ENCODE data around the gene MAP6.
A peak's percentile ranks its signal among the peaks of the same experiment; 100 is the strongest.

The MAP6 gene

GRCh38 chr11:75560644-75561043 is 108.2 kb downstream of the MAP6 start:
- H3K4me1 ChIP-seq (ENCODE audit: control insufficient read depth, insufficient read depth, low read length): peaks cover 67% of the 10 kb centered on the region
- H3K4me3 ChIP-seq (ENCODE audit: low read depth, low read length): no peak overlapping the region
- H3K27me3 ChIP-seq (ENCODE audit: control insufficient read depth, insufficient read depth, low read length): no peaks in the 10 kb centered on the region
- no peak overlapping the region for H3K27ac ChIP-seq (ENCODE audit: low read depth, low read length)
- H3K36me3 ChIP-seq (ENCODE audit: control insufficient read depth, insufficient read depth, low read length): peaks cover 10% of the 10 kb centered on the region
- H3K9ac ChIP-seq (ENCODE audit: low read length): no peak overlapping the region
- H3K9me3 ChIP-seq (ENCODE audit: control insufficient read depth, insufficient read depth, low read depth, low read length): no peaks in the 10 kb centered on the region

GRCh38 chr11:75558939-75559843 is 109.6 kb downstream of the MAP6 start:
- Histone ChIP-seq H3K4me3 (ENCODE audit: low read depth, low read length) (peak overlapping the region; percentile 33; the same call in 1 of the 2 replicates), H3K9me3 (ENCODE audit: control insufficient read depth, insufficient read depth, low read depth, low read length) (no peaks in the 10 kb centered on the region), H3K36me3 (ENCODE audit: control insufficient read depth, insufficient read depth, low read length) (peaks cover 3% of the 10 kb centered on the region; the same call in 1 of the 2 replicates), H3K4me1 (ENCODE audit: control insufficient read depth, insufficient read depth, low read length) (peaks cover 64% of the 10 kb centered on the region), H3K9ac (ENCODE audit: low read length) (peak overlapping the region; percentile 53), H3K27ac (ENCODE audit: low read depth, low read length) (peak overlapping the region; percentile 50; the same call in 1 of the 2 replicates), H3K27me3 (ENCODE audit: control insufficient read depth, insufficient read depth, low read length) (no peaks in the 10 kb centered on the region)

- Histone ChIP-seq H3K27me3 (ENCODE audit: control insufficient read depth, insufficient read depth, low read length) (no peaks in the 10 kb centered on the region), H3K9ac (ENCODE audit: low read length) (no peak overlapping the region), H3K9me3 (ENCODE audit: control insufficient read depth, insufficient read depth, low read depth, low read length) (no peaks in the 10 kb centered on the region), H3K36me3 (ENCODE audit: control insufficient read depth, insufficient read depth, low read length) (no peaks in the 10 kb centered on the region), H3K4me1 (ENCODE audit: control insufficient read depth, insufficient read depth, low read length) (peaks cover 71% of the 10 kb centered on the region), H3K4me3 (ENCODE audit: low read depth, low read length) (no peak overlapping the region), H3K27ac (ENCODE audit: low read depth, low read length) (no peak overlapping the region)
Measured at GRCh38 chr11:75557666-75558494, 111.0 kb downstream of the MAP6 start.

GRCh38 chr11:75556275-75556674 is 112.6 kb downstream of the MAP6 start:
- Histone ChIP-seq H3K9me3 (ENCODE audit: control insufficient read depth, insufficient read depth, low read depth, low read length) (no peaks in the 10 kb centered on the region), H3K4me3 (ENCODE audit: low read depth, low read length) (no peak overlapping the region), H3K27ac (ENCODE audit: low read depth, low read length) (no peak overlapping the region), H3K27me3 (ENCODE audit: control insufficient read depth, insufficient read depth, low read length) (no peaks in the 10 kb centered on the region), H3K9ac (ENCODE audit: low read length) (no peak overlapping the region), H3K4me1 (ENCODE audit: control insufficient read depth, insufficient read depth, low read length) (peaks cover 71% of the 10 kb centered on the region), H3K36me3 (ENCODE audit: control insufficient read depth, insufficient read depth, low read length) (no peaks in the 10 kb centered on the region)

- Histone ChIP-seq H3K27me3 (ENCODE audit: control insufficient read depth, insufficient read depth, low read length) (no peaks in the 10 kb centered on the region), H3K27ac (ENCODE audit: low read depth, low read length) (no peak overlapping the region), H3K36me3 (ENCODE audit: control insufficient read depth, insufficient read depth, low read length) (no peaks in the 10 kb centered on the region), H3K9me3 (ENCODE audit: control insufficient read depth, insufficient read depth, low read depth, low read length) (no peaks in the 10 kb centered on the region), H3K9ac (ENCODE audit: low read length) (peak overlapping the region; percentile 39), H3K4me3 (ENCODE audit: low read depth, low read length) (no peak overlapping the region), H3K4me1 (ENCODE audit: control insufficient read depth, insufficient read depth, low read length) (peaks cover 61% of the 10 kb centered on the region)
Measured at GRCh38 chr11:75555079-75555811, 113.6 kb downstream of the MAP6 start.

GRCh38 chr11:75554258-75555022 is 114.4 kb downstream of the MAP6 start:
- no peaks in the 10 kb centered on the region for H3K27me3 ChIP-seq (ENCODE audit: control insufficient read depth, insufficient read depth, low read length)
- no peak overlapping the region for H3K4me3 ChIP-seq (ENCODE audit: low read depth, low read length)
- H3K9ac ChIP-seq (ENCODE audit: low read length): peak overlapping the region; percentile 39
- H3K9me3 ChIP-seq (ENCODE audit: control insufficient read depth, insufficient read depth, low read depth, low read length): peaks cover 2% of the 10 kb centered on the region; the same call in 1 of the 2 replicates
- peaks cover 54% of the 10 kb centered on the region for H3K4me1 ChIP-seq (ENCODE audit: control insufficient read depth, insufficient read depth, low read length)
- H3K27ac ChIP-seq (ENCODE audit: low read depth, low read length): 0 out of 2 replicates have a peak overlapping the region, but pooled peaks have one; percentile 27
- H3K36me3 ChIP-seq (ENCODE audit: control insufficient read depth, insufficient read depth, low read length): no peaks in the 10 kb centered on the region

GRCh38 chr11:75553889-75554257 is 115.0 kb downstream of the MAP6 start:
- peaks cover 6% of the 10 kb centered on the region for H3K9me3 ChIP-seq (ENCODE audit: control insufficient read depth, insufficient read depth, low read depth, low read length)
- H3K27ac ChIP-seq (ENCODE audit: low read depth, low read length): 0 out of 2 replicates have a peak overlapping the region, but pooled peaks have one; percentile 27
- H3K36me3 ChIP-seq (ENCODE audit: control insufficient read depth, insufficient read depth, low read length): no peaks in the 10 kb centered on the region
- no peak overlapping the region for H3K4me3 ChIP-seq (ENCODE audit: low read depth, low read length)
- H3K9ac ChIP-seq (ENCODE audit: low read length): peak overlapping the region; percentile 33
- H3K4me1 ChIP-seq (ENCODE audit: control insufficient read depth, insufficient read depth, low read length): peaks cover 48% of the 10 kb centered on the region
- H3K27me3 ChIP-seq (ENCODE audit: control insufficient read depth, insufficient read depth, low read length): no peaks in the 10 kb centered on the region

- no peaks in the 10 kb centered on the region for H3K36me3 ChIP-seq (ENCODE audit: control insufficient read depth, insufficient read depth, low read length)
- H3K9me3 ChIP-seq (ENCODE audit: control insufficient read depth, insufficient read depth, low read depth, low read length): peaks cover 6% of the 10 kb centered on the region
- H3K4me3 ChIP-seq (ENCODE audit: low read depth, low read length): no peak overlapping the region
- H3K9ac ChIP-seq (ENCODE audit: low read length): no peak overlapping the region
- no peaks in the 10 kb centered on the region for H3K27me3 ChIP-seq (ENCODE audit: control insufficient read depth, insufficient read depth, low read length)
- peaks cover 43% of the 10 kb centered on the region for H3K4me1 ChIP-seq (ENCODE audit: control insufficient read depth, insufficient read depth, low read length)
- H3K27ac ChIP-seq (ENCODE audit: low read depth, low read length): no peak overlapping the region
Measured at GRCh38 chr11:75553182-75553581, 115.7 kb downstream of the MAP6 start.

- Histone ChIP-seq H3K9me3 (ENCODE audit: control insufficient read depth, insufficient read depth, low read depth, low read length) (peaks cover 6% of the 10 kb centered on the region), H3K4me3 (ENCODE audit: low read depth, low read length) (no peak overlapping the region), H3K4me1 (ENCODE audit: control insufficient read depth, insufficient read depth, low read length) (peaks cover 28% of the 10 kb centered on the region), H3K36me3 (ENCODE audit: control insufficient read depth, insufficient read depth, low read length) (no peaks in the 10 kb centered on the region), H3K9ac (ENCODE audit: low read length) (no peak overlapping the region), H3K27me3 (ENCODE audit: control insufficient read depth, insufficient read depth, low read length) (0 out of 2 replicates have a peak, but pooled peaks cover 2% of the 10 kb centered on the region), H3K27ac (ENCODE audit: low read depth, low read length) (no peak overlapping the region)
Measured at GRCh38 chr11:75549370-75549958, 119.4 kb downstream of the MAP6 start.

Data from HUES6 (cell line).